Skin epidermis (tissue), 12 donors: Measurements from ENCODE around the gene DOCK7.
"Not testable (repeated sequence)": the region's sequence is repeated elsewhere in the genome, so short reads cannot be mapped to it uniquely, and the experiment has no call there.

Source experiments
- H3K27ac ChIP-seq, 21 experiments: fragments of 200-600 bp; sonication (generic) in 11 of 21; one replicate each; pipeline ENCODE4 v1.5.0; 2020; ENCODE audit warnings: mild to moderate bottlenecking in 3 of 21, inconsistent platforms in 2 of 21, moderate library complexity in 2 of 21
- H3K4me3 ChIP-seq, 7 experiments: fragments of 200-600 bp; sonication (generic) in 2 of 7; one replicate each; pipeline ENCODE4 v1.5.0; 2020; ENCODE audit warnings: inconsistent platforms in 2 of 7, mild to moderate bottlenecking in 2 of 7, moderate library complexity in 1 of 7

DOCK7 gene

DNA sequence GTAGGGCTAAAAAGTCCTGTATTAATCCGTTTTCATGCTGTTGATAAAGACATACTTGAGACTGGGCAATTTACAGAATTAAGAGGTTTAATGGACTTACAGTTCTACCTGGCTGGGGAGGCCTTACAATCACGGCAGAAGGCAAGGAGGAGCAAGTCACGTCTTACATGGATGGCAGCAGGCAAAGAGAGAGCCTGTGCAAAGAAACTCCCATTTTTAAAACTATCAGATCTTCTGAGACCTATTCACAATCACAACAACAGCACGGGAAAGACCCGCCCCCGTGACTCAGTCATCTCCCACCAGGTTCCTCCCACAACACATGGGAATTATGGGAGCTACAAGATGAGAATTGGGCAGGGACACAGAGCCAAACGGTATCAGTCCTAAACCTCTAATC, 6.3 kb upstream of the DOCK7 start:
- not testable (repeated sequence) for H3K27ac ChIP-seq

DNA sequence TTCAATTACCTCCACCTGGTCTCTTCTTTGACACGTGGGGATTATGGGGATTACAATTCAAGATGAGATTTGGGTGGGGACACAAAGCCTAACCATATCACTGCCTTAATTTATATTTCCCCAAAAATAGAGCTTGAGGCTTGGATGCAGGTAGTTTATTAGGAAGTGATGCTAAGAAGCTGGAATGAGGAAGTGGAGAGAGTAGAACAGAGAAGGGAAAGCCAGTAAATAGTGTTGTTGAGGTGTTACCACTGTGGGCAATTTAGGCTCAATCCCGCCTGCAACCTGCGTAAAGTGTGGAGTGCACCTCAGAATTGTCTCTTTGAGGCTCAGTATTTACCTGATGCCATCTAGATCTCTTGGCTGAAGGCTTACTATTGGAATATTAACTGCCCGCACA, 4.9 kb upstream of the DOCK7 start:
- no peak overlapping the region for H3K4me3 ChIP-seq
- no peak overlapping the region for H3K27ac ChIP-seq

More for the DNA sequence above, 6.3 kb upstream of the DOCK7 start:
- H3K4me3 ChIP-seq, result not testable (repeated sequence)

DNA sequence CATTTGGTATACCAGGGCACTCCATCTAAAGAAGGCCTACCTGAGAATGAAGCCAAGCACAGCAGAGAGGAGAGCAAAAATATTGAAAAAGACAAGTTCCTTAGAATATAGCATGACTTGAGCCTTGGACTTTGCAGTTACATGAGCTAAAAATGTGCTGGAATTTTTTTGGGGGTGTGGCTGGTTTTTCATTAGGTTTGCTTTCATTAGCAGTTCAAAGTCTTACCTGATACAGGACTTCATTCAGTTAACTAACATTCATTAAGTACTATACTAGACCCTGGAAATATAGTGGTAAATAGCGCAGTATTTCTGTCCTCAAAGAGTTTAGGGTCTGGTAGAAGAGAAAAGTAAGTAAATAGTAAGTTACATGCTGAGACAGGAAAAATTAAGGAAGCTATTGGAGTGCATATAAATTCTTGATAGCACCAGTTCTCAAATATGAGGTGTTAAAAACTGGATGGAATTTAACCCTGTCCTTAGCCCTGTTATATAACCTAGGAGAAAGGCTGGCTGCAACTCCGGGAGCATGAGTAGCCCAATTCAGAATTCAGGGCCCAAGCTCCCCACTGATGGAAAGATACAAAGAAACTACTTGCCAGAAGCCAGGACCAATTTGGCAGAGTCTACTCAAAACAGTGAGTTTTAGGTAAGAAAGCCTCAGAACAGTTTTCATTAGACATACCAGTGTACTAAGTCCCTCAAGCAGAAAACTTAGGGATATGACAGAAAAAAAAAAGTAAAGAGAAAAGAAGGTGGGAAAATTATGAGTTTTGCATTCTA, 3.1 kb upstream of the DOCK7 start:
- Histone ChIP-seq H3K4me3 (no peak overlapping the region), H3K27ac (peak overlapping the region in 16 of 21 experiments; percentile 2 to 87 (median 62))

DNA sequence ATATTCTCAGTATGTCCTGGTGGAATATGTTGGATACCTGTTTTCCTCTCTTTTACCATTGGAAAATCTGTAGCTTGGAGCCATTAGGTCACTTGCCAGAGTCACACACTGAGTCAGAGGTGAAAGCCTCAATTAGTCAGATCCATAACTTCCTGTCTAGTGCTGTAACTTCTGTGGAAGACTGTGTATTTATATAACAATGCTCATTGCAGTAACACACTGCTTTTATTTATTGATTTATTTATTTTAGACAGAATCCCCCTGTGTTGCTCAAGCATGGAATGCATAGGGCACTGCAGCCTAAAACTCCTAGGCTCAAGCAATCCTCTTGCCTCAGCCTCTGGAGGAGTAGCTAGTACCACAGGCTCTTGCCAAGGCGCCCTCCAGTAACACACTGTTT, 1.3 kb upstream of the DOCK7 start:
- H3K4me3 ChIP-seq, result no peak overlapping the region

DNA sequence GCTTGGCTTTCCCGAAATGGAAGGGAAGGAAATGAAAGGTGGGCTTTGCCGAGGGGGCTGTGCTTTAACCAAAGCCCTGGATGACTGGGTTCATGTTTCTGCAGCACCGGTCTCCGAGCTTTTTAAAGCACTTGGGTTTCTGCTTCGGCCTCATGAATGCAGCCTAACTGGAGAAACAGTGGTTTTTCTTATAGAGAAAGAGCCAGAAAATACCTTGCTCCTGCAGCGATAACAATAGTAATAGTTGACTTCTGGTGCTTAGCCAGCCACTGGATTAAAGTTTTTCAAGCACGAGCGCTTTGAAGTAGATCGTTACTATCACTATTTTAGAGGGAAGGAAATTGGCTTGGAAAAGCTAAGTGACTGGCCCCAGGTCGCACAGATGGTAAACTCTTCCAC, 500 bp upstream of the DOCK7 start:
- peak overlapping the region; percentile 71 to 98 (median 93) for H3K27ac ChIP-seq
- H3K4me3 ChIP-seq, result peak overlapping the region; percentile 48 to 97 (median 71)

More for the DNA sequence above, 1.3 kb upstream of the DOCK7 start:
- peak overlapping the region in 17 of 21 experiments; percentile 13 to 95 (median 62) for H3K27ac ChIP-seq

DNA sequence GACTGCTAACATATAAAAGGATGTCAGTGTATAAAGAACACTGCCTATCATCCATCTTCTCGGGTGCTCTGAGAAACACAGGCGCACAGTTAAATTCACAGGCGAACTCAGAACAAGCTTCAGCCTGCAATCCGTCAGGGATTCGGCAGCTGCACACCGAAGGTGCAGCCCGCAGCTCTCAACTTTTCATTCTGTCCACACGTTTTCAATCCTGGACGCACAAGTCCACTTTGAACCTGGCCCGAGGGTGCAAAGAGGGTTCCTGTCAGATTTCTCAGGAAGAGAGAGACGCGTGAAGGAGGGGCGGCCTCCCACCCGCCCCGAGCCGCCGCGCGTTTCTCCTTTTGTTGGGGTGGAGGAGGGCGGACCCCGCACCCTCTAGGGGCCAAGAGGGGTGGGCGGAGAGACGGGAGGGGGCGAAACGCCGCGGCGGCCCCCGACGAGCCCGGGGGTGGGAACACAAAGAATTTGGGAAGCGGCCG, 724 bp downstream of the DOCK7 start:
- Histone ChIP-seq H3K27ac (peak overlapping the region; percentile 71 to 98 (median 93)), H3K4me3 (peak overlapping the region; percentile 48 to 97 (median 71))

DNA sequence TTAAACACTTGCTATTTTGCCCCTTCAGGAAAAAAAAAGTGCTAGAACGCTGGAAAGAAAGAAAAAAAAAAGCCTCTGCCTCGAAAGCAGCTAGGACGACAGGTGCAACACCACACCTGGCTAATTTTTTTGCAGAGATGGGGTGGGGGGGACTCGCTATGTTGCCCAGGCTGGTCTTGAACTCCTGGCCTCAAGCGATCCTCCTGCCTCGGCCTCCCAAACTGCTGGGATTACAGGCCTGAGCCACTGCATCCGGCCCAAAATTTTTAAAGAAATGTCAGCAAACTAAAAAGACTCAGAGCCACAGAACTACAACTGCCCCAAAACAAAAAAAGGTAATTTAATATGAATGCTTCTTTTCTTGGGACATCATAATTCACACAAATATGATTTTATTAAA, 1.4 kb downstream of the DOCK7 start:
- H3K4me3 ChIP-seq, result peak overlapping the region in 5 of 7 experiments; percentile 48 to 91 (median 71)

DNA sequence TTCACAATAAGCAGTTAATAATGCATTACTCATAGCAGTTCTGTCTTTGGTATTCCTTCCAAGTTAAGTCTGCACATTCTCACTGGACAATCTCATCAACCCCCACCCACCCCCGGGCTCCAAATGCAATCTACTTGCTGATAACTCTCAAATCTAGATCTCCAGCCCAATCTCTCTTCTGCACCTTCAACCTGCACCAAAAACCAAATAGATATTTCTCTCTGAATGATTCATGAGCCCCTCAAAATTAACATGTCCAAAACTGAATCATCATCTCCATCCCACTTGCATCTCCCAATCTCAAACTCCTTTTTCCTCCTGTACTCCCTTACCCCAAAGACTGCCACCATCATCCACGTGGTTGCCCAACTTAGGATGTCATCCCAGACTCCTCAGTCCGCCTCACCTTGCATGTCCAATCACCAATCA, 2.7 kb downstream of the DOCK7 start:
- no peak overlapping the region for H3K4me3 ChIP-seq
- no peak overlapping the region for H3K27ac ChIP-seq

More for the DNA sequence above, 1.4 kb downstream of the DOCK7 start:
- peak overlapping the region in 3 of 21 experiments; percentile 93 to 96 (median 96) for H3K27ac ChIP-seq

DNA sequence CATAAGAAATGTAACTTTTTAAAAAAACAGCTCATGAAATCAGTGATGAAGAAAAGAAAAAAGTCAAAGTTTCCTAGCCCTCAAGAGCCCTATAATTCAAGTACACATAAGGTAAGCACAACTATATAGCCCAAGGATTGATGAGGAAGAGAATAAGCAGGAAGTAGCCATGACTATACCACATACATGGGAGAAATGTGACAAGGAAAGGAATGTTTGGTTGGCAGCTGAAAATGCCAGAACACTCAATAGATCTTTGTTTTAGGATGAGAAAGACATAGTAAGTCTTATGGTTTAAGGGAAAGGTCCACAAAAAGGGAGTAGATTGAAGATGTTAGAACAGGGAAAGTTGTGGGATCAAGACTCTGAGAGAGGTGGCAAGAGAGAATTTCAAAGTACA, 5.7 kb downstream of the DOCK7 start:
- Histone ChIP-seq H3K4me3 (no peak overlapping the region), H3K27ac (peak overlapping the region in 1 of 21 experiments; percentile 1)

DNA sequence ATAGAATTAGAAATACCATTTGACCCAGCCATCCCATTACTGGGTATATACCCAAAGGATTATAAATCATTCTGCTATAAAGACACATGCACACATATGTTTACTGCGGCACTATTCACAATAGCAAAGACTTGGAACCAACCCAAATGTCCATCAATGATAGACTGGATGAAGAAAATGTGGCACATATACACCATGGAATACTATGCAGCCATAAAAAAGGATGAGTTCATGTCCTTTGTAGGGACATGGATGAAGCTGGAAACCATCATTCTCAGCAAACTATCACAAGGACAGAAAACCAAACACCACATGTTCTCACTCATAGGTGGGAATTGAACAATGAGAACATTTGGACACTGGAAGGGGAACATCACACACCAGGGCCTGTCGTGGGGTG, 7.2 kb downstream of the DOCK7 start:
- H3K4me3 ChIP-seq, H3K27ac ChIP-seq: not testable (repeated sequence)

DNA sequence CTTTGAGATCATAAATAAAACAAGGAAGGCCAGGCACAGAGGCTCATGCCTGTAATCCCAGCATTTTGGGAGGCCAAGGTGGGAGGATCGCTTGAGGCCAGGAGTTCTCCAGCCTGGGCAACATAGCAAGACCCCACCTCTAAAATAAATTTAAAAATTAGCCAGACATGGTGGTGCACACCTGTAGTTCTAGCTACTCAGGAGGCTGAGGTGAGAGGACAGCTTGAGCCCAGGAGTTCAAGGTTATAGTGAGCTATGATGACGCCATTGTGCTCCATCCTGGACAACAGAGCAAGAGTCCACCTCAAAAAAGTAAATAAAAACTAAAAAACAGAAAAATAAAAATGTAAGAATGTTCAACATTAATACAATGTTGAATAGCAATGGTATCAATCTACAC, 10.4 kb downstream of the DOCK7 start:
- not testable (repeated sequence) for H3K4me3 ChIP-seq
- H3K27ac ChIP-seq, result peak overlapping the region in 3 of 21 experiments; percentile 5 to 62 (median 55)

DNA sequence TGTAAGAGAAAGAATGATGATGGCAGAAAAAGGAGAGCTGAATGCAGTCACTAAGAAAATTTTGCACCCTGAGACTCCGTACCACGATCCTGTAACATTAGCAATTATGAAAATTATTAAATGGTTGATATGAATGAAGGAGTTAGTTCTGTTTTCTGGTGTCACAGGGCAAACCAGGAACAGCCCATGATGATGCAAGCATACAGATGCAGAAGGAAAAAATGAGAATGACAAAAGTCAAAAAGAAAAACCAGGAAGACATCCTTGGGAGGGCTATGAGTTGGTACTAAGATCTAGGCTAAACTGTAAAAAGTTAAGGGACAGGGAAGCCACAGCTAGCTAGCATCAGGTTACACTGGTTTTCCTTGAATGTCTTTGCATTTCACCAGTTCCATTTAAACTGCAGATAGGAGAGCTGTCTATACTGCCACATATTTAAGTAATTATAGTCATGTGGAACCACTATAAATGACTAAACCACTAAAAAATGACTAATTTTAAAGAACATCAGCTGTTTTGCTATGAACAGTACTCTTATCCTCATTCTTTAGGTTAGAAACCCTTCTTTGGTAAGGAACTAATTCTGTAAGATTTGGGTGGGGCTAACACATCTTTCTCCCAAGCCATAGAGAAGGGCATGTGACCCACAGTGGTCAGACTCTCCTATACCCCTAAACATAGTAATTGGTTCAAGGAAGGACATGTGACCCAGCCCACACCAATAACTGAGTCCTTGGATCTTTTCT, 11.4 kb downstream of the DOCK7 start:
- H3K27ac ChIP-seq, result peak overlapping the region in 7 of 21 experiments; percentile 5 to 62 (median 22)
- no peak overlapping the region for H3K4me3 ChIP-seq

DNA sequence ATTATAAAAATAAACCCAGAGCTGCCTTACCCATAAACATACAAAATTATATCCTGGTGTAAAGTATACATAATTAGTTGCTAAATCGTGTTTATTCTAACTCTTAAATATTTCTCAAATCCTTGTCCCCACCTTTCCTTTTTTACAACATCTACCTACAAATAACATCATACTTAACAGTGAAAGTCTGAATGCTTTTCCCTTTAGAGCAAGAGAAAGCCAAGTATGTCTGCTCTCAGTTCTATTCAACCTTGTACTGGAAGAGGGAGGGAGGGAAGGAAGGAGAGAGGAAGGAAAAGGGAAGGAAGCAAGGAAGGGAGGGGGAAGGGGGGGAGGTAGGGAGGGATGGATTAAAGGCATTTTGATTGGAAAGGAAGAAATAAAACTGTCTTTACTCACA, 14.6 kb downstream of the DOCK7 start:
- Histone ChIP-seq H3K27ac (no peak overlapping the region), H3K4me3 (no peak overlapping the region)

DNA sequence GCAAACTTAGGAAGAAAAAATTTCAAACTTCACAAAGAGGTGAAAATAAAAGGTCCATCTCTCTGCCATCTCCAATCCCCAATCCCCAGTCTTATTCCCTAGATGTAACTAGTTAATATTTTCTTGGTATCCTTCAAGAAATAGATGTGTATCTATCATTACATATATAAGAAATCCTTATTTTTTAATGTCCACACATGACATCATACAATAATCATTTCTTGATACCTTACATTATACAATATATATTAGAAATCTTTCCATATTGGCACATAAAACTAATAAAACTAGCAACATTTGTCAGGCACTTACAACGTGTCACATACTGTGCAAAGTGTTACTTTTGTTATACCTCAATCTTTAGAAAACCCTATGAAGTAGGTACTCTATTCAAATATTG, 16.2 kb downstream of the DOCK7 start:
- Histone ChIP-seq H3K27ac (no peak overlapping the region), H3K4me3 (no peak overlapping the region)

DNA sequence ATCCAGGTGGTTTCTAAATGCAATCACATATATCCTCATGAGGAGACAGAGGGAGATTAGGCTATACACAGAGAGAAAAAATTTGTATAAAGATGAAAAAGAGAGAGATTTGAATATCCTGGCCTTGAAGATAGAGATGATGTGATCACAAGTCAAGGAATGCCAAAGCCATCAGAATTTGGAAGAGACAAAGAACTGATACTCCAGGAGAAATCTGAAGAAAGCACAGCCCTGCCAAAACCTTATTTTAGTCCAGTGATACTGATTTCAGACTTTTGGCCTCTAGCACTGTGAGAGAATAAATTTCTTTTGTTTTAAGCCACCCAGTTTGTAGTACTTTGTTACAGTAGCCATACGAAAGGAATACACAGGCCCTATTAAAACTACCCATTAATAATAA, 33.4 kb downstream of the DOCK7 start:
- no peak overlapping the region for H3K27ac ChIP-seq
- no peak overlapping the region for H3K4me3 ChIP-seq

DNA sequence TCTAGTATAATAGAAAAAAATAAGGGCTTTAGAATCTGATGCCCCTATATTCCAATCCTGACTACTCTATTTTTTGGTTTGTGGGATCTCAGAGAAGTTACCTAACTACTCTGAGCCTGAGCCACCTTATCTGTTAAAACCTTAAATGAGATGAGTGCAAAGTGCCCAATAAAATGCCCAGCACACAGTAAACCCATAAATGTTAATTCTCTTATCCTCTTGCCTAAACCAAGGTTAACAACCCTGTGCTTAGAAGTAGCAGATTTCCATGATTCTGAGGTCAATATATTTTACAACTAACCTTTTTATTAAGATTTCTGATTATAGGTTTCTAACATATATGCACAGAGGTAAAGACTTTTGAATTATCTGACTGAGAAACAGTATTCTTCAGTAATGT, 35.8 kb downstream of the DOCK7 start:
- Histone ChIP-seq H3K27ac (no peak overlapping the region), H3K4me3 (no peak overlapping the region)

DNA sequence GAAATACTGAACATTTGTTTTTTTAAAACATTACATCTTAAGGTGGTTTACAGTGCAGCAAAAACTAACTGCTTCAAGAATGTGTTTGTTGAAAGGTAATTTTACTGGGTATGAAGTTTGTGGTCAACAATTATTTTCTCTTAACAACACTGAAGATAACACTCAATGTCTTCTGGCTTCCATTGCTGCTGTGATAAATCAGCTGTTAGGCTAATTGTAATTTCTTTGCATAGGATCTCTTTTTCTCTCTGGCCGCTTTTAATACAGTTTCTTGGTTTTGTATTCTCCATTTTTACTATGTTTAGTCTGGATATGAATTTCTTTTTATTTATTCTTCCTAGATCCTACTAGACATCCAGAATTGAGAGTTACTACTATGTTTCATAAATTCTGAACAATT, 44.9 kb downstream of the DOCK7 start:
- Histone ChIP-seq H3K27ac (no peak overlapping the region), H3K4me3 (no peak overlapping the region)

DNA sequence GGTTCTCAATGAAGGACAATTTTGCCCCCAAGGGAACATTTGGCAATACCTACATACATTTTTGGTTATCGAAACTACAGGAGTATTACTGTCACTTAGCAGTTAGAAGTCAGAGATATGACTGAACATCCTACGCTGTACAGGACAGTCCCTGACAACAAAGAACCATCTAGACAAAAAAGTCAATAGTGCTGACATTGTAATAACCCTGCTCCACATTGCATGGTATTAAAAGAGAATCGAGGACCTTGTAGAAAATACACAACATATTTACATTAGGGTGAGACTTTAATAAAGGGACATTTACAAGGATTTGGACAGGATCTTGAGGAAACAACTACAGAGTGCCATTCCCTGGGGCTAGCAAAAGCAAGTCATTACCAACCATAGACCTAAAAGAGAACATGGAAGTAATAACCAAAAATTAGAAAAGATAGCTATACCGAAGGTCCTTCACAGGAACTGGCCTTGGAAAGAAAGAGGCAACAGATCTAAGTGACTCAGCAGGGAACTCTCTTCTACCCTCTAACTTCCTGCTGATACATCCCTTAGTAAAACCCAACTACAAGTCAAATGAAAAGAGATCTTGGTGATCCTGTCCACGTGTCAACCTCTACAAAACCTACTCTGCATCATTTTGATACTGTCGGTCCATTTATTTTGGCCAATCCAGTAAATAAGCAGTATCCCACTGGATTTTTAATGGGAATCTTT, 50.6 kb downstream of the DOCK7 start:
- H3K27ac ChIP-seq, result no peak overlapping the region
- H3K4me3 ChIP-seq, result no peak overlapping the region

DNA sequence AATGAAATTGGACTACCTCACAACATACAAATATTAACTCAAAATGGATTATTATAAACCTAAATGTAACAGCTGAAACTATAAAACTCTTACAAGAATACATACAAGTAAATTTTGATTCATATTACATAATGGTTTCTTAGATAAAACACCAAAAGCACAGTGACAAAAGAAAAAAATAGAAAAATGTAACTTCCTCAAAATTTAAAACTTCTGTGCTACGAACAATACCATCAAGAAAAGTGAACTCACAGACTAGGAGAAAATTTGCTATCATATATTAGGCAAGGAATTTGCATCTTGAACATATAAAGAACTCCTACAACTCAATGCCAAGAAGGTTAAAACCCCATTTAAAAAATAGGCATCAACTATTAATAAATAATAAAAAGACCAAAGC, 59.7 kb downstream of the DOCK7 start:
- Histone ChIP-seq H3K4me3 (no peak overlapping the region), H3K27ac (no peak overlapping the region)

DNA sequence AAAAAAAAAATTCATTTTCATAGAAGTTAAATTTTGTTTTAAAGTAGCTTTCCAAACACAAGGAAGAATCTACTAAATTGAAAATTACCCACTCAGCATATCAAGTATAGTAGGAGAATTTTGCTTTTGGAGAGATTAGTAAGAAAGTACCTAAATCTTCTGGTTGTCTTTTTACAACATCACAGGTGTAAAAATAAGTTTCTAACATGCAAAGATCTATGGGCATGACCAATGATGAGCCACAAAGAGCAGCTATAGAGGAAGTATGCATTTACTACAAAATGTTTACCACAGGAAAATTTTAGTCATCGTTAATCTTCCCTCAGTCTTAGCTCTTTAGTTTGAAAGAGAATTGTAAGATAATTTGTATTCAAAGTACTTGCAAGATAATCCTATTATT, 62.8 kb downstream of the DOCK7 start:
- Histone ChIP-seq H3K27ac (no peak overlapping the region), H3K4me3 (no peak overlapping the region)
